Natural killer cell (primary cell): Measurements from ENCODE around the gene INSL3. TPM values are rescaled to one million over a fixed set of nuclear protein-coding genes. Genes with fewer than 3 reads are reported as not detected.
A peak's percentile ranks its signal among the peaks of the same experiment; 100 is the strongest.

ENCODE experiments used
- ATAC-seq, 3 donors: fragments of 150-1000 bp in 2 of 3; fragments of 200-7000 bp in 1 of 3; cut with Tn5 transposase; 1 replicate in 1 of 3; 2 replicates in 2 of 3; pipeline ENCODE4 v1.10.0; 2021; ENCODE audit warnings: mild to moderate bottlenecking in 2 of 3, moderate library complexity in 2 of 3
- DNase-seq, 2 donors: peaks; one replicate each; pipeline versions ENCODE4 v3.0.0 to v3.0.0-alpha.2; 2013 to 2021; ENCODE audit warnings: mixed read lengths in 1 of 2
- H3K27ac ChIP-seq: one replicate; pipeline ENCODE4 v1.5.1; 2013; ENCODE audit warnings: mild to moderate bottlenecking, low read length
- H3K27me3 ChIP-seq: one replicate; pipeline ENCODE4 v1.6.1; 2013; ENCODE audit warnings: low read length; ENCODE audit not compliant: control insufficient read depth, insufficient read depth
- H3K36me3 ChIP-seq: one replicate; pipeline ENCODE4 v1.6.1; 2013; ENCODE audit warnings: low read length; ENCODE audit not compliant: control insufficient read depth, insufficient read depth
- H3K4me1 ChIP-seq: one replicate; pipeline ENCODE4 v1.6.1; 2013; ENCODE audit warnings: low read length; ENCODE audit not compliant: control insufficient read depth, insufficient read depth
- H3K4me3 ChIP-seq: one replicate; pipeline ENCODE4 v1.5.1; 2013; ENCODE audit warnings: low read length
- H3K9me3 ChIP-seq: one replicate; pipeline ENCODE4 v1.6.1; 2013; ENCODE audit warnings: low read length; ENCODE audit not compliant: control insufficient read depth, insufficient read depth
- H3K27ac Mint-ChIP-seq, 2 donors: one replicate each; pipeline ENCODE4 v1.8.0; 2022; ENCODE audit warnings: mild to moderate bottlenecking in 2 of 2, mixed read lengths in 2 of 2, moderate library complexity in 1 of 2
- H3K27me3 Mint-ChIP-seq, 2 donors: one replicate each; pipeline ENCODE4 v1.8.0; 2022; ENCODE audit warnings: low read depth in 2 of 2, mixed read lengths in 2 of 2
- H3K36me3 Mint-ChIP-seq: one replicate; pipeline ENCODE4 v1.8.0; 2022; ENCODE audit warnings: mixed read lengths
- H3K4me1 Mint-ChIP-seq, 2 donors: one replicate each; pipeline ENCODE4 v1.8.0; 2022; ENCODE audit warnings: mixed read lengths in 2 of 2
- H3K4me3 Mint-ChIP-seq: one replicate; pipeline ENCODE4 v1.8.0; 2022; ENCODE audit warnings: mild to moderate bottlenecking, moderate library complexity, mixed read lengths
- H3K9me3 Mint-ChIP-seq, 2 donors: one replicate each; pipeline ENCODE4 v1.8.0; 2022; ENCODE audit warnings: mixed read lengths in 2 of 2
- WGBS: methylation state at CpG from one replicate; pipeline ENCODE4 v1.1.7; 2013; ENCODE audit warnings: missing lambda C conversion rate; ENCODE audit not compliant: insufficient coverage; 5-methylcytosine and 5-hydroxymethylcytosine counted together
- intact Hi-C: fragments of 100-400 bp; cut with micrococcal nuclease; formaldehyde crosslinking; loops from one replicate; pipeline ENCODE4 v1.14.2; 2022
- total RNA-seq, 4 donors: library from RNA; stranded (reverse); fragments of 120-200 nt in 1 of 4; gene quantifications; one replicate each; pipeline versions ENCODE4 v1.2.3 to v1.2.4, GENCODE V29; 2013 to 2022
- TF ChIP-seq, protein P1 (sequence below): fragments of 200-600 bp; IDR thresholded peaks from one replicate; pipeline ENCODE4 v1.8.0; 2022; ENCODE audit warnings: antibody characterized with exemption

INSL3 gene
- total RNA-seq, 3 donors from 2014 or later (not counting 1 experiment from before 2014, with no cell fraction given), result 1.5 to 2.9 (median 1.7) TPM

- intact Hi-C loops, result loop anchor here (1.0 kb wide), 1 partner anchor 51 kb away; no protein-coding TSS in a partner anchor
Measured at GRCh38 chr19:17775991-17776803, 45.1 kb downstream of the INSL3 start.

DNA sequence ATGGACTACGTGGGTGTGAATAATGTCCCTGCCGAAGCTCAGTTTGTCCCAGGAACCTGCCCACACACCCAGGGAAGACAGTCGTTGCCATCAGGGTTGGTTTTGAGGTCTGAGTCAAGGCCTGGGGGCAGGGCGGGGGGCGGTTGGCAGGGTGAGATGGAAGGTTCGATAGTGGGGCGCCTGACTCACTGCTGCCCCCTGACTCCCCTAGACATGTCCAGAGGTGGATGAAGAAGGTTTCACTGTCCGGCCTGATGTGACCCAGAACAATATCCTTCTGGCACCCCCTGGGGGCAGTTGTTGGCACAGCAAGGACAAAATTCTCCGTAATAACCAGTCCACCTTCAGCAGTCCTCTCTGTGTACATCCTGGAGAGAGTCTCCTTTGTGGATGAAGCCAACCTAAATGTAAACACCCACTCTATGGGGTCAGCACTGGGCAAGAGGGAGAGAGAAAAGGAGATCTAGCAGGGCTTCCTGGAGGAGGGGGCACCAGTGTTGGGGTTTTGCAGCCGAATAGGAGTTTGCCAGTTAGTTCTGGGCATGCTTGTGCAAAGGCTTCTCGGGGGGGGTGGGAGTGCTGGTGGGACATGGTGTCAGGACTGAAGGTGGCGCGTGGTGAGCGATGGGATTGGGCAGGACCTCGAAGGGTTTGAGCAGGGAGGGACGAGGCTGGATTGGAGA lies 45.9 kb downstream of the INSL3 start:
- TF ChIP-seq, protein P1, sequence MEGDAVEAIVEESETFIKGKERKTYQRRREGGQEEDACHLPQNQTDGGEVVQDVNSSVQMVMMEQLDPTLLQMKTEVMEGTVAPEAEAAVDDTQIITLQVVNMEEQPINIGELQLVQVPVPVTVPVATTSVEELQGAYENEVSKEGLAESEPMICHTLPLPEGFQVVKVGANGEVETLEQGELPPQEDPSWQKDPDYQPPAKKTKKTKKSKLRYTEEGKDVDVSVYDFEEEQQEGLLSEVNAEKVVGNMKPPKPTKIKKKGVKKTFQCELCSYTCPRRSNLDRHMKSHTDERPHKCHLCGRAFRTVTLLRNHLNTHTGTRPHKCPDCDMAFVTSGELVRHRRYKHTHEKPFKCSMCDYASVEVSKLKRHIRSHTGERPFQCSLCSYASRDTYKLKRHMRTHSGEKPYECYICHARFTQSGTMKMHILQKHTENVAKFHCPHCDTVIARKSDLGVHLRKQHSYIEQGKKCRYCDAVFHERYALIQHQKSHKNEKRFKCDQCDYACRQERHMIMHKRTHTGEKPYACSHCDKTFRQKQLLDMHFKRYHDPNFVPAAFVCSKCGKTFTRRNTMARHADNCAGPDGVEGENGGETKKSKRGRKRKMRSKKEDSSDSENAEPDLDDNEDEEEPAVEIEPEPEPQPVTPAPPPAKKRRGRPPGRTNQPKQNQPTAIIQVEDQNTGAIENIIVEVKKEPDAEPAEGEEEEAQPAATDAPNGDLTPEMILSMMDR, result no peak
- no peak overlapping the region for H3K4me3 Mint-ChIP-seq
- Histone ChIP-seq H3K4me1 (peaks cover 15% of the 10 kb centered on the region), H3K27ac (peak overlapping the region; percentile 61), H3K27me3 (no peaks in the 10 kb centered on the region), H3K9me3 (no peaks in the 10 kb centered on the region), H3K36me3 (peaks cover 46% of the 10 kb centered on the region), H3K4me3 (no peak overlapping the region)
- no peaks in the 10 kb centered on the region for H3K36me3 Mint-ChIP-seq
- no peak overlapping the region for H3K27ac Mint-ChIP-seq
- H3K27me3 Mint-ChIP-seq, result no peaks in the 10 kb centered on the region
- peaks cover 7 to 17% of the 10 kb centered on the region in 2 donors for H3K4me1 Mint-ChIP-seq
- intact Hi-C loops, result loop anchor here (1.0 kb wide), 1 partner anchor 50 kb away; no protein-coding TSS in a partner anchor
- peak; percentile 33 to 55 for DNase-seq
- no peak for ATAC-seq
- WGBS, result 93% methylated on average over 16 of the region's 16 CpGs
- no peaks in the 10 kb centered on the region for H3K9me3 Mint-ChIP-seq

More at GRCh38 chr19:17775991-17776803, 45.1 kb downstream of the INSL3 start:
- Histone ChIP-seq H3K36me3 (peaks cover 38% of the 10 kb centered on the region), H3K4me3 (no peak overlapping the region), H3K9me3 (no peaks in the 10 kb centered on the region), H3K4me1 (peaks cover 15% of the 10 kb centered on the region), H3K27me3 (no peaks in the 10 kb centered on the region), H3K27ac (peak overlapping the region; percentile 61)
- ATAC-seq (peak in 1 of 3 donors; percentile 36), DNase-seq (no peak)
- 68% methylated on average over 23 of the region's 27 CpGs for WGBS
- TF ChIP-seq, protein P1, result no peak
- no peaks in the 10 kb centered on the region for H3K9me3 Mint-ChIP-seq
- peaks cover 7 to 17% of the 10 kb centered on the region in 2 donors for H3K4me1 Mint-ChIP-seq
- H3K36me3 Mint-ChIP-seq, result no peaks in the 10 kb centered on the region
- no peak overlapping the region for H3K27ac Mint-ChIP-seq
- H3K27me3 Mint-ChIP-seq, result no peaks in the 10 kb centered on the region
- no peak overlapping the region for H3K4me3 Mint-ChIP-seq

DNA sequence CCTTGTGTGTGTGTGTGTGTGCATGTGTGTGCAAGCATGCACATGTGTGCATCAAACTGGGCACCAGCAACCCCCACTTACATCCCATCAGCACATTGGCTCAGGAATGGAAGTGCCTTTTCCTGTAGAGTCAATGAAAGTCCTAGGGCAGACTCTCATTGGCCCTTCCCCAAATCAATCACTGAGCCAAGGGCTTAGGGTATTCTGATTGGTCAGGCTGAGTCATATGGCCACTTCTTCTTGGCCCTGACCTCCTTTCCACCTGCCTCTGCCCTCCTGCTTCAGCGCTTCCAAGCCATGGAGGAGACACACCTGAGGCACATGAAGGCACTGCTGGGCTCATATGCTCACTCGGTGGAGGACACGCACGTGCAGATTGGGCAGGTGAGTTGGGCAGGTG lies 49.1 kb downstream of the INSL3 start:
- Mint-ChIP-seq H3K36me3 (no peaks in the 10 kb centered on the region), H3K27ac (no peak overlapping the region), H3K27me3 (no peaks in the 10 kb centered on the region), H3K4me1 (peaks cover 0 to 5% of the 10 kb centered on the region in 2 donors), H3K4me3 (no peak overlapping the region), H3K9me3 (no peaks in the 10 kb centered on the region)
- 100% methylated on average over 4 of the region's 4 CpGs for WGBS
- DNase-seq (no peak), ATAC-seq (no peak)
- TF ChIP-seq, protein P1, result no peak
- H3K27ac ChIP-seq, result no peak overlapping the region
- H3K27me3 ChIP-seq, result no peaks in the 10 kb centered on the region
- no peaks in the 10 kb centered on the region for H3K4me1 ChIP-seq
- intact Hi-C loops, result no loop called here
- peaks cover 67% of the 10 kb centered on the region for H3K36me3 ChIP-seq
- no peak overlapping the region for H3K4me3 ChIP-seq
- no peaks in the 10 kb centered on the region for H3K9me3 ChIP-seq
